Ovary (tissue), 9 donors: Measurements from ENCODE around the gene NAT8. TPM values are rescaled to one million over a fixed set of nuclear protein-coding genes. Genes with fewer than 3 reads are reported as not detected.
"Not testable (repeated sequence)": the region's sequence is repeated elsewhere in the genome, so short reads cannot be mapped to it uniquely, and the experiment has no call there.

ENCODE experiments used
- DNase-seq, 5 donors: peaks; one replicate each; pipeline ENCODE4 v3.0.0-alpha.2; 2019 to 2020
- H3K27ac ChIP-seq, 2 donors: fragments of 200-600 bp; one replicate each; pipeline versions ENCODE4 v1.5.1 to v1.8.0; 2019 to 2022
- H3K27me3 ChIP-seq: fragments of 200-600 bp; one replicate; pipeline ENCODE4 v1.8.0; 2022
- H3K36me3 ChIP-seq: fragments of 200-600 bp; sonication (generic); one replicate; pipeline ENCODE4 v1.5.1; 2019
- H3K4me1 ChIP-seq: one replicate; pipeline ENCODE4 v1.8.1; 2013; ENCODE audit warnings: mild to moderate bottlenecking, moderate library complexity; ENCODE audit not compliant: insufficient read depth
- H3K4me3 ChIP-seq: fragments of 200-600 bp; sonication (generic); one replicate; pipeline ENCODE4 v1.5.1; 2017
- H3K9me3 ChIP-seq, 2 donors: fragments of 200-600 bp in 1 of 2; sonication (generic) in 1 of 2; one replicate each; pipeline versions ENCODE4 v1.5.1 to v1.8.1; 2013 to 2019; ENCODE audit warnings: mild to moderate bottlenecking in 1 of 2, moderate library complexity in 1 of 2
- EP300 ChIP-seq: sonication (generic); formaldehyde crosslinking; IDR thresholded peaks from one replicate; pipeline ENCODE4 v1.6.1; 2017; ENCODE audit warnings: antibody characterized with exemption
- POLR2A ChIP-seq: fragments of 450-650 bp; IDR thresholded peaks from one replicate; pipeline ENCODE4 v1.6.1; 2017; ENCODE audit warnings: antibody characterized with exemption, mild to moderate bottlenecking, moderate library complexity
- WGBS, 3 donors: extraction: QIAGEN DNeasy Blood & Tissue Kit in 1 of 3; methylation state at CpG; one replicate each; pipeline versions ENCODE4 v1.1.5 to v1.1.7; 2013 to 2017; 5-methylcytosine and 5-hydroxymethylcytosine counted together
- intact Hi-C, 4 donors: fragments of 100-400 bp; cut with DNase I; formaldehyde crosslinking; loops; one replicate each; pipeline versions ENCODE4 v1.11.0 to v1.15.1; 2022 to 2023
- polyA plus RNA-seq, 2 donors: library from polyadenylated mRNA; stranded (reverse); fragments of 200-250 nt in 1 of 2; fragments of 350-450 nt in 1 of 2; fragmentation: Illumina TruSeq in 1 of 2; extraction: RNeasy Lipid Tissue Mini Kit (QIAGEN cat#74804) in 1 of 2; gene quantifications; one replicate each; pipeline ENCODE4 v1.2.3, GENCODE V29; 2013 to 2014
- total RNA-seq, 7 donors: library from RNA; depleted of rRNA in 2 of 7; stranded (reverse); fragments of >200 nt in 2 of 7; fragmentation: NEBNext Ultra II Directional in 3 of 7; extraction: Animal tissue kit (Norgen Biotek cat#: 25700) in 3 of 7; gene quantifications; one replicate each; pipeline versions ENCODE4 v1.1.0 to v1.2.4, GENCODE V29; 2016 to 2023
- TF ChIP-seq, protein P1 (sequence below), 3 donors: fragments of 450-650 bp in 2 of 3; fragments of 200-600 bp in 1 of 3; IDR thresholded peaks; one replicate each; pipeline versions ENCODE4 v1.5.1 to v1.8.0; 2016 to 2022; ENCODE audit warnings: antibody characterized with exemption in 3 of 3, mild to moderate bottlenecking in 1 of 3
- donor health status: DM: no; HTN: no; CAD: no; lungs with moderate emphysema.
- donor health status: DM: no; HTN: no; CAD: no.
- donor health status: Bipolar disorder and iron deficiency.
- donor health status: DM: yes; HTN: yes; CAD: no.
- donor health status: DM: no; HTN: no; CAD: no.
- donor health status: DM: yes; HTN: yes; CAD: no.

NAT8 gene
- total and polyA plus RNA-seq, 9 donors, result 0.25 to 1.1 (median 0.64) TPM; not detected in 4

DNA sequence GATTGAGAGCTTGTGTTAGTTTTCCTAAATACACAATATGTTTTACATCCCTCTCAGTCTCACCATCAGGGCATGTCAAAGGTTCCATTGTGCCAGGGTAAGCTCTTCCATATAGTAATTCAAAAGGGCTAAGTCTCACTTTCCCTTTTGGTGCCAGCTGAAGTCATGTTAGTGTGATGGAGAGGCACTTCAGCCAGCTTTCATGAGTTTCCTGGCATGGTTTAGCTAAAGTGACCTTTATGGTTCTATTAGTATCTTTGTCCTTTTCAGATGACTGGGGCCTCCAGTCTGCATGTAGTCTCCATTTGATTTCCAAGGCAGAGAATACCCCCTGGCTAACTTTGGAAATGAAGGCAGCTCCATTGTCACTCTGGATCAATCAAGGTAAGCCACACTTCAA lies 27.2 kb downstream of the NAT8 start:
- Histone ChIP-seq H3K9me3 (no peaks in the 10 kb centered on the region), H3K4me3 (no peak overlapping the region), H3K4me1 (no peaks in the 10 kb centered on the region), H3K27ac (no peak overlapping the region), H3K27me3 (no peaks in the 10 kb centered on the region), H3K36me3 (no peaks in the 10 kb centered on the region)
- no peak for DNase-seq
- intact Hi-C loops, result no loop called here
- TF ChIP-seq EP300, result no peak
- no peak for TF ChIP-seq POLR2A

- 89 to 98% (median 90%) methylated on average over 3 of the region's 3 CpGs for WGBS, 3 donors
- no peak for DNase-seq
- TF ChIP-seq EP300 (no peak), POLR2A (no peak)
- TF ChIP-seq, protein P1, sequence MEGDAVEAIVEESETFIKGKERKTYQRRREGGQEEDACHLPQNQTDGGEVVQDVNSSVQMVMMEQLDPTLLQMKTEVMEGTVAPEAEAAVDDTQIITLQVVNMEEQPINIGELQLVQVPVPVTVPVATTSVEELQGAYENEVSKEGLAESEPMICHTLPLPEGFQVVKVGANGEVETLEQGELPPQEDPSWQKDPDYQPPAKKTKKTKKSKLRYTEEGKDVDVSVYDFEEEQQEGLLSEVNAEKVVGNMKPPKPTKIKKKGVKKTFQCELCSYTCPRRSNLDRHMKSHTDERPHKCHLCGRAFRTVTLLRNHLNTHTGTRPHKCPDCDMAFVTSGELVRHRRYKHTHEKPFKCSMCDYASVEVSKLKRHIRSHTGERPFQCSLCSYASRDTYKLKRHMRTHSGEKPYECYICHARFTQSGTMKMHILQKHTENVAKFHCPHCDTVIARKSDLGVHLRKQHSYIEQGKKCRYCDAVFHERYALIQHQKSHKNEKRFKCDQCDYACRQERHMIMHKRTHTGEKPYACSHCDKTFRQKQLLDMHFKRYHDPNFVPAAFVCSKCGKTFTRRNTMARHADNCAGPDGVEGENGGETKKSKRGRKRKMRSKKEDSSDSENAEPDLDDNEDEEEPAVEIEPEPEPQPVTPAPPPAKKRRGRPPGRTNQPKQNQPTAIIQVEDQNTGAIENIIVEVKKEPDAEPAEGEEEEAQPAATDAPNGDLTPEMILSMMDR (IDR thresholded peaks at IDR 0.05), result no peak
These were observed 28.1 kb downstream of the NAT8 start for GRCh38 chr2:73614105-73614504.

GRCh38 chr2:73611867-73612266 lies 30.4 kb downstream of the NAT8 start:
- no peak for TF ChIP-seq EP300
- TF ChIP-seq POLR2A, result no peak
- TF ChIP-seq, protein P1 (IDR thresholded peaks at IDR 0.05), result no peak
- DNase-seq, result no peak
- 75 to 96% (median 91%) methylated on average over 1 of the region's 1 CpG for WGBS, 3 donors
- H3K27ac ChIP-seq, result no peak overlapping the region
- H3K4me3 ChIP-seq, result no peak overlapping the region
- H3K4me1 ChIP-seq, result no peaks in the 10 kb centered on the region
- no peaks in the 10 kb centered on the region for H3K36me3 ChIP-seq
- H3K9me3 ChIP-seq, result no peaks in the 10 kb centered on the region
- intact Hi-C loops, result no loop called here
- H3K27me3 ChIP-seq, result no peaks in the 10 kb centered on the region

More at GRCh38 chr2:73614105-73614504, 28.1 kb downstream of the NAT8 start:
- no peak overlapping the region for H3K27ac ChIP-seq
- H3K4me3 ChIP-seq, result no peak overlapping the region
- H3K36me3 ChIP-seq, result no peaks in the 10 kb centered on the region
- H3K27me3 ChIP-seq, result no peaks in the 10 kb centered on the region
- H3K9me3 ChIP-seq, result no peaks in the 10 kb centered on the region
- H3K4me1 ChIP-seq, result no peaks in the 10 kb centered on the region
- intact Hi-C loops, result no loop called here

DNA sequence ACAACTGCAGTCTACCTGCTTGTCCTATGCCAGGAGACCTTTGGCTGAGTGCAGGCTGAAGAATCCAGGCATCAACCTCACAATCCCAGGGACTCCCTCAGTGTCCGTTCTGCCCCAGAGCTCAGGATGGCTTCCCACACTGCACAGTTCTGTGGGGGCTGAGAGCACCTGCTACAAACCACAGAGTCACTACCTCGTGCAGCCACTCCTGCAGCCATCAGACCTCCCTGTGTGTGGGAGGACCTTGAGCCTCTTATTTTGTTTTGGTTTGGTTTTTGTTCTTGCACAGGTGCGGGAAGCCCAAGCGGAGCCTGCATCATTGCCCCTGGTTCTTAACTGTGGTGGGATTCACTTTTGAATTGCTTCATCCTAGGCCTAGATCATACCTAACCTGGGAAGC lies 31.0 kb downstream of the NAT8 start:
- Histone ChIP-seq H3K36me3 (no peaks in the 10 kb centered on the region), H3K27ac (no peak overlapping the region), H3K9me3 (no peaks in the 10 kb centered on the region), H3K4me1 (peaks cover 1% of the 10 kb centered on the region), H3K27me3 (no peaks in the 10 kb centered on the region), H3K4me3 (no peak overlapping the region)
- intact Hi-C loops, result no loop called here
- no peak for DNase-seq
- 70 to 85% (median 71%) methylated on average over 4 of the region's 4 CpGs for WGBS, 3 donors
- TF ChIP-seq POLR2A, result no peak
- TF ChIP-seq, protein P1 (IDR thresholded peaks at IDR 0.05), result no peak
- TF ChIP-seq EP300, result no peak

DNA sequence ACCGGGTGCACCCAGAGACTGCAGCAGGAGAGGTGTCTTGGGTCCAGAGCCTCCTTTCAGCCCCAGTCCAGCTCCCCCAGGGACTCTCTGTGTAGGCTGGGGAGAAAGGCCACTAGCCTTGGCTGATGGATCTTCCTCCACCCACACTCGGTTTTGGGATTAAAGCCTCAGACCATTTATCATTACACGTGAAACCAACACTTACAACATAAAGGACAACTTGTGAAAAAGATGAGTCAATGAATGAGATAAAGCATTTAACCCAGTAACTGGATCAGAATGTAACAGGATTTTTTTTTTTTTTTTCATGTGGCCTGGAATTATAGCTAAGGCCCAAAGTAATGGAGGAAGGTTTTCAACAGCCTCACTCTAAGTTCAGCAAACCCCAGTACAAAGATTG lies 32.1 kb downstream of the NAT8 start:
- no peak overlapping the region for H3K27ac ChIP-seq
- no peaks in the 10 kb centered on the region for H3K27me3 ChIP-seq
- H3K9me3 ChIP-seq, result no peaks in the 10 kb centered on the region
- H3K4me3 ChIP-seq, result no peak overlapping the region
- H3K36me3 ChIP-seq, result no peaks in the 10 kb centered on the region
- intact Hi-C loops, result no loop called here
- 37 to 44% (median 38%) methylated on average over 3 of the region's 3 CpGs for WGBS, 3 donors
- TF ChIP-seq POLR2A, result no peak
- TF ChIP-seq, protein P1 (IDR thresholded peaks at IDR 0.05), result no peak
- TF ChIP-seq EP300, result no peak
- no peak for DNase-seq
- peaks cover 1% of the 10 kb centered on the region for H3K4me1 ChIP-seq

GRCh38 chr2:73604589-73604988 lies 37.6 kb downstream of the NAT8 start:
- 90 to 94% (median 94%) methylated on average over 2 of the region's 2 CpGs for WGBS, 3 donors
- DNase-seq, intact Hi-C loops: not testable (repeated sequence)

DNA sequence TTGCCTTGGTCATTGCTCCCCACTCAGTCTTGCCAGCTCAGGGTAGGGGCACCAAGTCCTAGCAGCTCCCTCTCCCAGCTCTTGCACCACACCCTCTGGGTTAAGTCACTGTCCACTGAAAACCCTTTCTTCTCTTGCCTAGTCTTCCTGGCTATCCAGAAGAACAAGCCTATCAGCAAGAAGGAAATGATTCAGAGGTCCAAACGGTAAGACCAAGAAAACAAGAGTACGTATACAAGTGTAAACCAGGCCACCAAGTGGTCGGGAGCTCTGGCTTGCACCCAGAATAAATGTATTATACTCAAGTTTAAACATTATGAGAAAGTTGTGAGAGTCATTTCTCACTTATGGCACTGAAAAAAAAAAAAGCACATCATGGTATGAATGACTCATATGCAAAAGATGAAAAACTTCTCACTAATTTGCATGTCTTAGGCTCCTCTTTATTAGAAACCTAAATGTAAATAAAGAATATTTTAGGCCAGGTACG lies 39.1 kb downstream of the NAT8 start:
- intact Hi-C loops, DNase-seq, H3K4me1 ChIP-seq, H3K9me3 ChIP-seq, H3K27ac ChIP-seq, H3K36me3 ChIP-seq, H3K4me3 ChIP-seq, H3K27me3 ChIP-seq: not testable (repeated sequence)
- 45 to 56% (median 47%) methylated on average over 4 of the region's 4 CpGs for WGBS, 3 donors

More at GRCh38 chr2:73604589-73604988, 37.6 kb downstream of the NAT8 start:
- H3K27ac ChIP-seq, H3K9me3 ChIP-seq, H3K36me3 ChIP-seq, H3K4me1 ChIP-seq, H3K27me3 ChIP-seq, H3K4me3 ChIP-seq: not testable (repeated sequence)
